Upper lobe of left lung (tissue), 4 donors: ENCODE data around the gene CCIN.
A peak's percentile ranks its signal among the peaks of the same experiment; 100 is the strongest.

Experiments used
- POLR2A ChIP-seq, 4 donors: fragments of 450-650 bp; IDR thresholded peaks; one replicate each; pipeline ENCODE4 v1.5.1; 2016 to 2017; ENCODE audit warnings: antibody characterized with exemption in 4 of 4, mild to moderate bottlenecking in 2 of 4
- POLR2AphosphoS5 ChIP-seq, 2 donors: sonication (generic); formaldehyde crosslinking; IDR thresholded peaks; one replicate each; pipeline ENCODE4 v1.5.1; 2017; ENCODE audit warnings: antibody characterized with exemption in 2 of 2
- TF ChIP-seq, protein P1 (sequence below), 6 experiments: fragments of 450-650 bp in 4 of 6; fragments of 200-600 bp in 2 of 6; sonication (generic) in 2 of 6; IDR thresholded peaks; one replicate each; pipeline ENCODE4 v1.5.1; 2016 to 2019; ENCODE audit warnings: antibody characterized with exemption in 6 of 6

GRCh38 chr9:36163786-36164170 lies 5.4 kb upstream of the CCIN start:
- no peak for TF ChIP-seq POLR2AphosphoS5 (IDR thresholded peaks at IDR 0.05)
- TF ChIP-seq, protein P1, sequence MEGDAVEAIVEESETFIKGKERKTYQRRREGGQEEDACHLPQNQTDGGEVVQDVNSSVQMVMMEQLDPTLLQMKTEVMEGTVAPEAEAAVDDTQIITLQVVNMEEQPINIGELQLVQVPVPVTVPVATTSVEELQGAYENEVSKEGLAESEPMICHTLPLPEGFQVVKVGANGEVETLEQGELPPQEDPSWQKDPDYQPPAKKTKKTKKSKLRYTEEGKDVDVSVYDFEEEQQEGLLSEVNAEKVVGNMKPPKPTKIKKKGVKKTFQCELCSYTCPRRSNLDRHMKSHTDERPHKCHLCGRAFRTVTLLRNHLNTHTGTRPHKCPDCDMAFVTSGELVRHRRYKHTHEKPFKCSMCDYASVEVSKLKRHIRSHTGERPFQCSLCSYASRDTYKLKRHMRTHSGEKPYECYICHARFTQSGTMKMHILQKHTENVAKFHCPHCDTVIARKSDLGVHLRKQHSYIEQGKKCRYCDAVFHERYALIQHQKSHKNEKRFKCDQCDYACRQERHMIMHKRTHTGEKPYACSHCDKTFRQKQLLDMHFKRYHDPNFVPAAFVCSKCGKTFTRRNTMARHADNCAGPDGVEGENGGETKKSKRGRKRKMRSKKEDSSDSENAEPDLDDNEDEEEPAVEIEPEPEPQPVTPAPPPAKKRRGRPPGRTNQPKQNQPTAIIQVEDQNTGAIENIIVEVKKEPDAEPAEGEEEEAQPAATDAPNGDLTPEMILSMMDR (IDR thresholded peaks at IDR 0.05), result no peak
- peak in 1 of 4 donors; percentile 19 for TF ChIP-seq POLR2A (IDR thresholded peaks at IDR 0.05)
